Esophagus muscularis mucosa (tissue), 4 donors: Measurements from ENCODE around the gene SLC7A1. TPM values are rescaled to one million over a fixed set of nuclear protein-coding genes. Genes with fewer than 3 reads are reported as not detected.

Experiments used
- DNase-seq: peaks from one replicate; pipeline ENCODE4 v3.0.0-alpha.2; 2017; ENCODE audit errors: extremely low spot score
- H3K27ac ChIP-seq, 4 donors: fragments of 200-600 bp; sonication (generic); replicated peaks in 1 of 4; 1 replicate in 3 of 4; 2 replicates in 1 of 4; pipeline ENCODE4 v1.5.1; 2016 to 2019; ENCODE audit warnings: mild to moderate bottlenecking in 1 of 4
- H3K27me3 ChIP-seq, 4 donors: fragments of 200-600 bp; sonication (generic); one replicate each; pipeline versions ENCODE4 v1.5.1 to v1.6.0; 2016 to 2019
- H3K36me3 ChIP-seq, 4 donors: fragments of 200-600 bp; sonication (generic); one replicate each; pipeline ENCODE4 v1.5.1; 2016 to 2019
- H3K4me1 ChIP-seq, 4 donors: fragments of 200-600 bp; sonication (generic); one replicate each; pipeline ENCODE4 v1.5.1; 2016 to 2019
- H3K4me3 ChIP-seq, 4 donors: fragments of 200-600 bp; sonication (generic); 1 replicate in 2 of 4; 2 replicates in 2 of 4; pipeline ENCODE4 v1.5.1; 2016 to 2019; ENCODE audit warnings: mild to moderate bottlenecking in 4 of 4, moderate library complexity in 1 of 4
- H3K9me3 ChIP-seq, 4 donors: fragments of 200-600 bp; sonication (generic); 1 replicate in 3 of 4; 2 replicates in 1 of 4; pipeline ENCODE4 v1.5.1; 2016 to 2019
- EP300 ChIP-seq: sonication (generic); formaldehyde crosslinking; IDR thresholded peaks from one replicate; pipeline ENCODE4 v1.6.1; 2017; ENCODE audit warnings: antibody characterized with exemption
- POLR2A ChIP-seq: fragments of 450-650 bp; IDR thresholded peaks from one replicate; pipeline ENCODE4 v1.6.1; 2017; ENCODE audit warnings: antibody characterized with exemption, moderate library complexity, mild to moderate bottlenecking, low read depth
- POLR2AphosphoS5 ChIP-seq, 2 donors: sonication (generic); formaldehyde crosslinking; IDR thresholded peaks; one replicate each; pipeline ENCODE4 v1.6.1; 2017; ENCODE audit warnings: antibody characterized with exemption in 2 of 2
- WGBS: methylation state at CpG from one replicate; pipeline ENCODE4 v1.1.5; 2018; 5-methylcytosine and 5-hydroxymethylcytosine counted together
- intact Hi-C: fragments of 100-400 bp; cut with DNase I; formaldehyde crosslinking; loops from one replicate; pipeline ENCODE4 v1.15.1; 2023
- total RNA-seq, 4 donors: library from RNA; depleted of rRNA; stranded (reverse); fragments of >200 nt; gene quantifications; one replicate each; pipeline versions ENCODE4 v1.1.0 to v1.2.1, GENCODE V29; 2016
- TF ChIP-seq, protein P1 (sequence below), 3 experiments: fragments of 200-600 bp in 2 of 3; fragments of 450-650 bp in 1 of 3; sonication (generic) in 2 of 3; IDR thresholded peaks; one replicate each; pipeline ENCODE4 v1.5.1; 2017 to 2019; ENCODE audit warnings: antibody characterized with exemption in 3 of 3, mild to moderate bottlenecking in 2 of 3, moderate library complexity in 1 of 3

Gene SLC7A1
- total RNA-seq, 4 donors from 2014 or later = 15.0 to 28.8 (median 21.6) TPM

GRCh38 chr13:29508130-29508875 lies 87.2 kb downstream of the SLC7A1 start:
- intact Hi-C loops = loop anchor here (2.0 to 10.0 kb wide), 3 partner anchors 196 to 606 kb away; no protein-coding TSS in a partner anchor
- Histone ChIP-seq H3K27me3 (peaks cover 0 to 22% (median 0%) of the 10 kb centered on the region in 4 donors), H3K9me3 (no peaks in the 10 kb centered on the region), H3K36me3 (peaks cover 0 to 7% (median 5%) of the 10 kb centered on the region in 4 donors), H3K4me1 (peaks cover 9 to 38% (median 36%) of the 10 kb centered on the region in 4 donors), H3K4me3 (no peak overlapping the region), H3K27ac (peak overlapping the region in 3 of 4 donors; percentile 31 to 61 (median 36))
- DNase-seq = peak; percentile 94
- TF ChIP-seq EP300 (no peak), POLR2A (no peak), POLR2AphosphoS5 (IDR thresholded peaks at IDR 0.05) (peak; percentile 51 to 59)
- TF ChIP-seq, protein P1, sequence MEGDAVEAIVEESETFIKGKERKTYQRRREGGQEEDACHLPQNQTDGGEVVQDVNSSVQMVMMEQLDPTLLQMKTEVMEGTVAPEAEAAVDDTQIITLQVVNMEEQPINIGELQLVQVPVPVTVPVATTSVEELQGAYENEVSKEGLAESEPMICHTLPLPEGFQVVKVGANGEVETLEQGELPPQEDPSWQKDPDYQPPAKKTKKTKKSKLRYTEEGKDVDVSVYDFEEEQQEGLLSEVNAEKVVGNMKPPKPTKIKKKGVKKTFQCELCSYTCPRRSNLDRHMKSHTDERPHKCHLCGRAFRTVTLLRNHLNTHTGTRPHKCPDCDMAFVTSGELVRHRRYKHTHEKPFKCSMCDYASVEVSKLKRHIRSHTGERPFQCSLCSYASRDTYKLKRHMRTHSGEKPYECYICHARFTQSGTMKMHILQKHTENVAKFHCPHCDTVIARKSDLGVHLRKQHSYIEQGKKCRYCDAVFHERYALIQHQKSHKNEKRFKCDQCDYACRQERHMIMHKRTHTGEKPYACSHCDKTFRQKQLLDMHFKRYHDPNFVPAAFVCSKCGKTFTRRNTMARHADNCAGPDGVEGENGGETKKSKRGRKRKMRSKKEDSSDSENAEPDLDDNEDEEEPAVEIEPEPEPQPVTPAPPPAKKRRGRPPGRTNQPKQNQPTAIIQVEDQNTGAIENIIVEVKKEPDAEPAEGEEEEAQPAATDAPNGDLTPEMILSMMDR (IDR thresholded peaks at IDR 0.05) = peak; percentile 87 to 99 (median 93)
- WGBS = 36% methylated on average over 15 of the region's 16 CpGs

- Histone ChIP-seq H3K36me3 (peaks cover 0 to 17% (median 0%) of the 10 kb centered on the region in 4 donors), H3K27ac (peak overlapping the region in 3 of 4 donors; percentile 31 to 61 (median 36)), H3K9me3 (no peaks in the 10 kb centered on the region), H3K4me3 (no peak overlapping the region), H3K4me1 (peaks cover 9 to 38% (median 36%) of the 10 kb centered on the region in 4 donors), H3K27me3 (peaks cover 0 to 22% (median 0%) of the 10 kb centered on the region in 4 donors)
- DNase-seq = no peak
- TF ChIP-seq POLR2AphosphoS5 (IDR thresholded peaks at IDR 0.05) (peak in 1 of 2 donors; percentile 39), EP300 (no peak)
- WGBS = 39% methylated on average over 12 of the region's 14 CpGs
- intact Hi-C loops = loop anchor here (5.0 to 10.0 kb wide), 2 partner anchors 197 to 340 kb away; no protein-coding TSS in a partner anchor
Observed at GRCh38 chr13:29507356-29507755, 88.1 kb downstream of the SLC7A1 start.

DNA sequence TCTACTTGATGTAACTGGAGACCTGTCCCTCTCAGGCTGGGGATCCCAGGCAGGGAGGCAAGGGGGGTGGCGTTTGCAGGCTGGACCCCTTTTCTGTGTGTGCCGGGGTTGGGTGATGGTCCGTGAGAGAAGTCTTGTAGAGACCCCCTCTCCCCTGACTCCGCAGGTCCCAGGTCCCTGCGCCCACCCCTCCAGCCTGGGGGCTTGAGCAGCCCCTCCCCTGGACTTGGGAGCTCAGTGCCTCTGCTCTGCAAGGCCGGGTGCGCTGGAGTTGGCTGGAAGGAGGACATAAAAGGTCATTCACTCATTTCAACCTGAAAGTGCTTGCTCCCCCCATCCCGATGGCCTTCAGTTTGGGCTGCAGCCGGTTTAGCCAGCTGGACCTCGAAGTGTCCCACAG lies 89.5 kb downstream of the SLC7A1 start:
- no peak for TF ChIP-seq EP300
- TF ChIP-seq, protein P1 (IDR thresholded peaks at IDR 0.05) = no peak
- TF ChIP-seq POLR2A = no peak
- TF ChIP-seq POLR2AphosphoS5 (IDR thresholded peaks at IDR 0.05) = no peak
- peaks cover 9 to 24% (median 22%) of the 10 kb centered on the region in 4 donors for H3K4me1 ChIP-seq
- peaks cover 0 to 30% (median 0%) of the 10 kb centered on the region in 4 donors for H3K36me3 ChIP-seq
- intact Hi-C loops = loop anchor here (5.0 to 10.0 kb wide), 2 partner anchors 199 to 341 kb away; no protein-coding TSS in a partner anchor
- H3K27ac ChIP-seq = no peak overlapping the region
- H3K9me3 ChIP-seq = no peaks in the 10 kb centered on the region
- H3K4me3 ChIP-seq = no peak overlapping the region
- peaks cover 0 to 22% (median 0%) of the 10 kb centered on the region in 4 donors for H3K27me3 ChIP-seq
- no peak for DNase-seq
- 81% methylated on average over 10 of the region's 10 CpGs for WGBS

GRCh38 chr13:29505511-29505910 lies 90.0 kb downstream of the SLC7A1 start:
- intact Hi-C loops = loop anchor here (5.0 to 10.0 kb wide), 2 partner anchors 199 to 342 kb away; no protein-coding TSS in a partner anchor
- TF ChIP-seq POLR2A (no peak), EP300 (no peak), POLR2AphosphoS5 (IDR thresholded peaks at IDR 0.05) (no peak)
- TF ChIP-seq, protein P1 (IDR thresholded peaks at IDR 0.05) = no peak
- H3K27ac ChIP-seq = no peak overlapping the region

DNA sequence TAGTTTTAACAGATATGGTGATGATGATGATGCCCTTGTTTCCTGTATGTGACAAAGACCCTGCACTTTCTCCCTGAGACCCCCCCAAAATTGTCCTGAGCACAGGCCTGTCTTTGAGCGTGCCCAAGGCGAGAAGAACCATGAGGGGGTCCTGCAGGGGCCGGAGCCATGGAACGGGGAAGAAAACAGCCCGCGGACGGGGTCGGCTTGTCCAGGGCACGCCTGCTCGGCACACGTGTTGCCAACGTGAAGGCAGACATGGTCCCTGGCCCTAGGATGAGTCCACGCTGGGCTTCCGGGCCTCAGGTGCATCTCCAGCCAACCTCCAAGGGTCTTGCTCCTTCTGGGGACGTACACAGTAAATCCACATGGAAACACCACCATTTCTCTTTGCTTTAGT lies 90.8 kb downstream of the SLC7A1 start:
- 87% methylated on average over 15 of the region's 15 CpGs for WGBS
- H3K36me3 ChIP-seq = peaks cover 0 to 32% (median 0%) of the 10 kb centered on the region in 4 donors
- intact Hi-C loops = loop anchor here (5.0 to 10.0 kb wide), 2 partner anchors 200 to 343 kb away; no protein-coding TSS in a partner anchor

More at GRCh38 chr13:29505511-29505910, 90.0 kb downstream of the SLC7A1 start:
- Histone ChIP-seq H3K4me3 (no peak overlapping the region), H3K9me3 (no peaks in the 10 kb centered on the region), H3K27me3 (peaks cover 0 to 22% (median 0%) of the 10 kb centered on the region in 4 donors), H3K36me3 (peaks cover 0 to 32% (median 0%) of the 10 kb centered on the region in 4 donors), H3K4me1 (peaks cover 9 to 20% (median 18%) of the 10 kb centered on the region in 4 donors)
- no peak for DNase-seq
- WGBS = 77% methylated on average over 17 of the region's 17 CpGs

More for the DNA sequence above, 90.8 kb downstream of the SLC7A1 start:
- Histone ChIP-seq H3K4me1 (peaks cover 9 to 20% (median 17%) of the 10 kb centered on the region in 4 donors), H3K27ac (no peak overlapping the region), H3K27me3 (peaks cover 0 to 22% (median 0%) of the 10 kb centered on the region in 4 donors), H3K4me3 (no peak overlapping the region), H3K9me3 (no peaks in the 10 kb centered on the region)
- TF ChIP-seq EP300 (no peak), POLR2A (no peak), POLR2AphosphoS5 (IDR thresholded peaks at IDR 0.05) (no peak)
- TF ChIP-seq, protein P1 (IDR thresholded peaks at IDR 0.05) = no peak
- no peak for DNase-seq
